Measurements from ENCODE around the gene ZNF467. TPM values are rescaled to one million over a fixed set of nuclear protein-coding genes. Genes with fewer than 3 reads are reported as not detected.

Gene ZNF467
- total and polyA plus RNA-seq, 2 donors (not counting 3 experiments of a cell fraction or from before 2014, with no cell fraction given): 4.2 to 8.9 TPM

DNA sequence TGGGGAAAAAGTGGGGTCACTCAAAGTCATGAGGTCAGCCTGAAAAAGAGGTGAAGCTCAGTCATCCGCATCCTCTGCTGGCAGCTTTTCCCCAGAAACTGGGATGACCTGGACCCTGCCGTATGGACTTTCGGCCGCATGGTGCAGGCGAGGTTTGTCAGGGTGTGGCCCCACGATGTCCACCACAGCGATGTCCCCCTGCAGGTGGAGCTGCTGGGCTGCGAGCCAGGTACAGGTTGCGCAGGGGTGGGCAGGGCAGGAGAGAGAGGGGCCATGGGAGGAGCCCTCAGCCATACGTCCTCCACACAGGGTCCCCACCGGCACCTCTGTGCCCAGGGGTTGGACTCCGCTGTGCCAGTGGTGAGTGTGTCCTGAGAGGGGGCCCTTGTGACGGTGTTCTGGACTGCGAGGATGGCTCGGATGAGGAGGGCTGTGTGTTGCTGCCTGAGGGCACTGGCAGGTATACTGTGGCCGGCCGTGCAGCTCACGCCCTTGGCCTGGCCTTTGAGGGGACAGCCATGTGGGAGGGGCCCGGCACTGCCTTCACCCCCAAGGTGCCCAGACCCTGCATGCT, 23.0 kb upstream of the ZNF467 start:
- H3K9me3 ChIP-seq (replicated peaks; ENCODE audit: control insufficient read depth, insufficient read depth, low read length): no peaks in the 10 kb centered on the region
- DNase-seq (ENCODE audit: low read depth, low spot score) (no peak), FAIRE-seq (no peak)
- intact Hi-C loops (cut with micrococcal nuclease): no loop called here
- H3K9me1 ChIP-seq (replicated peaks; ENCODE audit: control insufficient read depth, extremely low read depth, insufficient read depth, low read length): no peaks in the 10 kb centered on the region
- no peak overlapping the region for H2AFZ ChIP-seq (ENCODE audit: low read depth, low read length)
- no peak overlapping the region for H3K9ac ChIP-seq (replicated peaks; ENCODE audit: extremely low read depth, insufficient read depth, low read length)
- CTCF ChIA-PET: interaction anchor here (1.2 to 1.7 kb wide), 2 partner anchors 54 to 134 kb away, joined by 3 to 8 read pairs; no protein-coding TSS in a partner anchor
- H3K27ac ChIP-seq (ENCODE audit: insufficient read depth, low read depth, low read length): no peak overlapping the region
- POLR2A ChIA-PET: no interaction called here
- TF ChIP-seq JUN (IDR thresholded peaks at IDR 0.05; ENCODE audit: borderline replicate concordance, insufficient read depth, insufficient read length, low read depth) (no peak), EZH2 (IDR thresholded peaks at IDR 0.05; ENCODE audit: borderline replicate concordance, low read depth, low read length, severe bottlenecking) (no peak), GATA2 (IDR thresholded peaks at IDR 0.05; ENCODE audit: insufficient read depth, insufficient read length, low read depth, low read length) (no peak), MYC (IDR thresholded peaks at IDR 0.05; ENCODE audit: low read depth, low read length) (no peak), POLR2AphosphoS5 (IDR thresholded peaks at IDR 0.05; ENCODE audit: insufficient read depth, low read depth, low read length) (no peak), FOS (IDR thresholded peaks at IDR 0.05; ENCODE audit: borderline replicate concordance, insufficient read depth, low read length) (no peak), POLR2A (IDR thresholded peaks at IDR 0.05; ENCODE audit: low read depth, low read length) (no peak)
- TF ChIP-seq, protein P1, sequence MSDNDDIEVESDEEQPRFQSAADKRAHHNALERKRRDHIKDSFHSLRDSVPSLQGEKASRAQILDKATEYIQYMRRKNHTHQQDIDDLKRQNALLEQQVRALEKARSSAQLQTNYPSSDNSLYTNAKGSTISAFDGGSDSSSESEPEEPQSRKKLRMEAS (IDR thresholded peaks at IDR 0.05; ENCODE audit: insufficient read depth, insufficient read length): no peak
- TF ChIP-seq, protein P2, sequence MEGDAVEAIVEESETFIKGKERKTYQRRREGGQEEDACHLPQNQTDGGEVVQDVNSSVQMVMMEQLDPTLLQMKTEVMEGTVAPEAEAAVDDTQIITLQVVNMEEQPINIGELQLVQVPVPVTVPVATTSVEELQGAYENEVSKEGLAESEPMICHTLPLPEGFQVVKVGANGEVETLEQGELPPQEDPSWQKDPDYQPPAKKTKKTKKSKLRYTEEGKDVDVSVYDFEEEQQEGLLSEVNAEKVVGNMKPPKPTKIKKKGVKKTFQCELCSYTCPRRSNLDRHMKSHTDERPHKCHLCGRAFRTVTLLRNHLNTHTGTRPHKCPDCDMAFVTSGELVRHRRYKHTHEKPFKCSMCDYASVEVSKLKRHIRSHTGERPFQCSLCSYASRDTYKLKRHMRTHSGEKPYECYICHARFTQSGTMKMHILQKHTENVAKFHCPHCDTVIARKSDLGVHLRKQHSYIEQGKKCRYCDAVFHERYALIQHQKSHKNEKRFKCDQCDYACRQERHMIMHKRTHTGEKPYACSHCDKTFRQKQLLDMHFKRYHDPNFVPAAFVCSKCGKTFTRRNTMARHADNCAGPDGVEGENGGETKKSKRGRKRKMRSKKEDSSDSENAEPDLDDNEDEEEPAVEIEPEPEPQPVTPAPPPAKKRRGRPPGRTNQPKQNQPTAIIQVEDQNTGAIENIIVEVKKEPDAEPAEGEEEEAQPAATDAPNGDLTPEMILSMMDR (IDR thresholded peaks at IDR 0.05; ENCODE audit: extremely low read depth in 1 of 2, insufficient read depth in 1 of 2, low read depth in 1 of 2, low read length in 2 of 2): no peak
- no peak overlapping the region for H3K4me3 ChIP-seq (replicated peaks in 1 of 3; ENCODE audit: insufficient read depth in 1 of 3, low read depth in 1 of 3, low read length in 3 of 3)
- dilution Hi-C loops (cut with MboI; ENCODE audit: extremely low pct_ligation_motif_present, low sequenced_read_pairs): no loop called here
- BruUV-seq (replicated peaks): no TSS peak
- H3K27me3 ChIP-seq (ENCODE audit: control insufficient read depth in 2 of 2, insufficient read depth in 2 of 2, low read length in 2 of 2): no peaks in the 10 kb centered on the region
- H3K4me1 ChIP-seq (ENCODE audit: control insufficient read depth, extremely low read depth, insufficient read depth, low read length): no peaks in the 10 kb centered on the region
- H3K4me2 ChIP-seq (ENCODE audit: insufficient read depth, low read length): no peak overlapping the region
- H4K20me1 ChIP-seq (replicated peaks; ENCODE audit: control insufficient read depth, extremely low read depth, insufficient read depth, low read length): no peaks in the 10 kb centered on the region
- H3K36me3 ChIP-seq (ENCODE audit: control insufficient read depth in 2 of 2, extremely low read depth in 1 of 2, insufficient read depth in 2 of 2, low read length in 2 of 2): no peaks in the 10 kb centered on the region
- no peaks in the 10 kb centered on the region for H3K79me2 ChIP-seq (ENCODE audit: control insufficient read depth, insufficient read depth, low read length)

All from endothelial cell of umbilical vein (primary cell).